ENCODE measurements around the gene ARHGAP23. TPM values are rescaled to one million over a fixed set of nuclear protein-coding genes. Genes with fewer than 3 reads are reported as not detected.

Gene ARHGAP23
- total RNA-seq, 3 donors from 2014 or later = 13.8 to 25.2 (median 21.1) TPM

GRCh38 chr17:38545531-38546225, 117.4 kb downstream of the ARHGAP23 start:
- intact Hi-C loops (cut with DNase I; ENCODE audit: low total_unique reads) = no loop called here
- Histone ChIP-seq H3K4me3 (no peak overlapping the region), H3K27ac (no peak overlapping the region), H3K36me3 (no peaks in the 10 kb centered on the region), H3K4me1 (no peaks in the 10 kb centered on the region), H3K27me3 (no peaks in the 10 kb centered on the region), H3K9me3 (no peaks in the 10 kb centered on the region)
- no peak for DNase-seq (ENCODE audit: low spot score in 2 of 2)
- TF ChIP-seq POLR2A (IDR thresholded peaks at IDR 0.05) = no peak
- no peak for TF ChIP-seq CTCF (IDR thresholded peaks at IDR 0.05)
- no peak for TF ChIP-seq POLR2AphosphoS5 (IDR thresholded peaks at IDR 0.05)

GRCh38 chr17:38546396-38546795, 118.1 kb downstream of the ARHGAP23 start:
- no peaks in the 10 kb centered on the region for H3K36me3 ChIP-seq
- no peak overlapping the region for H3K4me3 ChIP-seq
- H3K4me1 ChIP-seq = no peaks in the 10 kb centered on the region
- H3K9me3 ChIP-seq = no peaks in the 10 kb centered on the region
- intact Hi-C loops (cut with DNase I; ENCODE audit: low total_unique reads) = no loop called here
- DNase-seq (ENCODE audit: low spot score in 2 of 2) = no peak
- no peaks in the 10 kb centered on the region for H3K27me3 ChIP-seq
- no peak overlapping the region for H3K27ac ChIP-seq
- TF ChIP-seq CTCF (IDR thresholded peaks at IDR 0.05) = no peak
- no peak for TF ChIP-seq POLR2A (IDR thresholded peaks at IDR 0.05)
- TF ChIP-seq POLR2AphosphoS5 (IDR thresholded peaks at IDR 0.05) = no peak

GRCh38 chr17:38547444-38547843, 119.2 kb downstream of the ARHGAP23 start:
- intact Hi-C loops (cut with DNase I; ENCODE audit: low total_unique reads) = no loop called here
- DNase-seq (ENCODE audit: low spot score in 2 of 2) = no peak
- no peaks in the 10 kb centered on the region for H3K9me3 ChIP-seq
- H3K4me1 ChIP-seq = no peaks in the 10 kb centered on the region
- H3K4me3 ChIP-seq = no peak overlapping the region
- H3K27ac ChIP-seq = no peak overlapping the region
- no peaks in the 10 kb centered on the region for H3K27me3 ChIP-seq
- no peaks in the 10 kb centered on the region for H3K36me3 ChIP-seq
- TF ChIP-seq CTCF (IDR thresholded peaks at IDR 0.05) (no peak), POLR2A (IDR thresholded peaks at IDR 0.05) (no peak), POLR2AphosphoS5 (IDR thresholded peaks at IDR 0.05) (no peak)

GRCh38 chr17:38549285-38549684, 121.0 kb downstream of the ARHGAP23 start:
- intact Hi-C loops (cut with DNase I; ENCODE audit: low total_unique reads) = no loop called here
- DNase-seq (ENCODE audit: low spot score in 2 of 2) = no peak
- TF ChIP-seq POLR2AphosphoS5 (IDR thresholded peaks at IDR 0.05) = no peak
- TF ChIP-seq CTCF (IDR thresholded peaks at IDR 0.05) = no peak
- TF ChIP-seq POLR2A (IDR thresholded peaks at IDR 0.05) = no peak

GRCh38 chr17:38550661-38551060, 122.4 kb downstream of the ARHGAP23 start:
- H3K4me3 ChIP-seq = no peak overlapping the region
- H3K27me3 ChIP-seq = no peaks in the 10 kb centered on the region
- no peak overlapping the region for H3K27ac ChIP-seq
- peak in 1 of 2 donors; percentile 74 for DNase-seq (ENCODE audit: low spot score in 2 of 2)
- H3K36me3 ChIP-seq = no peaks in the 10 kb centered on the region
- no peaks in the 10 kb centered on the region for H3K9me3 ChIP-seq
- TF ChIP-seq POLR2AphosphoS5 (IDR thresholded peaks at IDR 0.05) (no peak), POLR2A (IDR thresholded peaks at IDR 0.05) (no peak), CTCF (IDR thresholded peaks at IDR 0.05) (no peak)
- intact Hi-C loops (cut with DNase I; ENCODE audit: low total_unique reads) = loop anchor here (1.0 kb wide), 1 partner anchor 13 kb away; no protein-coding TSS in a partner anchor
- H3K4me1 ChIP-seq = no peaks in the 10 kb centered on the region

More at GRCh38 chr17:38549285-38549684, 121.0 kb downstream of the ARHGAP23 start:
- Histone ChIP-seq H3K4me1 (no peaks in the 10 kb centered on the region), H3K27ac (no peak overlapping the region), H3K27me3 (no peaks in the 10 kb centered on the region), H3K9me3 (no peaks in the 10 kb centered on the region), H3K36me3 (no peaks in the 10 kb centered on the region), H3K4me3 (no peak overlapping the region)
